Measurements from ENCODE around the gene CDYL.

The CDYL gene

DNA sequence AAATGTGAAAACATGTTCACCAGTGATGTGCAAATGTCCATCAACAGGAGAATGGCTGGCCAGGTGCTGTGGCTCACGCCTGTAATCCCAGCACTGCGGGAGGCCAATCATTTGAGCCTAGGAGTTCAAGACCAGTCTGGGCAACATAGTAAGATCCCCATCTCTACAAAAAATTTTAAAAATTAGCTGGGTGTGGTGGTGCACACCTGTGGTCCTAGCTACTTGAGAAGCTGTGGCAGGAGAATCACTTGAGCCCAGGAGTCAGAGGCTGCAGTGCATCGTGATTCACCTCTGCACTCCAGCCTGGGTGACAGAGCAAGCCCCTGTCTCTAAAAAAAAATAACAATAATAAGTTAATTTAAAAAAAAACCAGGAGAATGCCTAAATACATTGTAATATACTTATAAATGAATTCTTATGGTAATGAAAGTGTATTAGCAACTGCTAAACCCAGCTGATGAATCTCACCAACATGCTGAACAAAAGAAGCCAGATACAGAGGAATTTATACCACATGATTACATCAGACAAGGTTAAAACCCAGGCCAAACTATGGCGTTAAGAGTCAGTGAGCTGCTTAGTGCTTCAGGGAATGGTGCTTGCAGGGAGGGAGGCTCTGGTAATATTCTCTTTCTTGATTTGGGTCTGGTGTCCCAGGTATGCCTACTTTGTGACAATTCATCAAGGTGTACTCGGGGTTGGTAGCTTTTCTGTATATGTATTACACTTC lies 191.3 kb downstream of the CDYL start:
- DNase-seq (no peak), ATAC-seq (no peak)
- Mint-ChIP-seq H3K4me1 (no peaks in the 10 kb centered on the region), H3K4me3 (no peak overlapping the region), H3K27me3 (peaks cover 4% of the 10 kb centered on the region), H3K9me3 (no peaks in the 10 kb centered on the region), H3K27ac (no peak overlapping the region)

- ATAC-seq (no peak), DNase-seq (no peak)
- H3K9me3 Mint-ChIP-seq, result no peaks in the 10 kb centered on the region
- peaks cover 8% of the 10 kb centered on the region for H3K27me3 Mint-ChIP-seq
- no peak overlapping the region for H3K27ac Mint-ChIP-seq
- no peak overlapping the region for H3K4me3 Mint-ChIP-seq
- no peaks in the 10 kb centered on the region for H3K4me1 Mint-ChIP-seq
These were observed 193.5 kb downstream of the CDYL start for GRCh38 chr6:4969609-4970285.

DNA sequence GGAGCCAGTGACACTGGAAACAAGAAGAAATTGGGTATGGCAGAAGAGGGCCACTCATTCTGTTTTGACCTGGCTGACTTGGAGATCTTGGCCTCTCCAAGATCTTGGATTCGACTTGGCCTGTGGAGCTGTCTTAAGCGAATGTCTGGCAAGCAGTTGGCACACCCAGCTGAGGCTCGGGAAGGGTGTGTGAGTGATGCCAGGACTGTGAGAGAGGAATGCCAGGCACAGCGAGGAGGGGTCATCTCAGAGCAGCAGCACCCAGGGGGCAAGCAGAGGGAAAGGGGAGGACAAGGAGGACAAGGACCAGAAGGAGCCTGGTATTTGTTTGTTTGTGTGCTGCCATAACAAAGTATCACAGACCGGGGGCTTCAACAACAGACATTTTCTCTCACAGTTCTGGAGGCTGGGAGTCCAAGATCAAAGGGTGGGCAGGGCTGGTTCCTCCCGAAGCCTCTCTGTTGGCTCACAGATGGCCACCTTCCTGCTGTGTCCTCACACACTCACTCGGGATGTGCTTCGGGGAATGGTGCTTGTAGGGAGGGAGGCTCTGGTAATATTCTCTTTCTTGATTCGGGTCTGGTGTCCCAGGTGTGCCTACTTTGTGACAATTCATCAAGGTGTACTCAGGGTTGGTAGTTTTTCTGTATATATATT lies 194.7 kb downstream of the CDYL start:
- Mint-ChIP-seq H3K9me3 (no peaks in the 10 kb centered on the region), H3K27me3 (peaks cover 8% of the 10 kb centered on the region), H3K4me1 (no peaks in the 10 kb centered on the region), H3K27ac (no peak overlapping the region), H3K4me3 (no peak overlapping the region)
- no peak for DNase-seq
- ATAC-seq, result no peak

GRCh38 chr6:4971851-4972250 lies 195.6 kb downstream of the CDYL start:
- Mint-ChIP-seq H3K27me3 (peaks cover 8% of the 10 kb centered on the region), H3K9me3 (peaks cover 7 to 8% of the 10 kb centered on the region in 2 donors), H3K4me1 (no peaks in the 10 kb centered on the region), H3K27ac (peak overlapping the region in 1 of 2 donors; percentile 37), H3K4me3 (no peak overlapping the region)
- DNase-seq (no peak), ATAC-seq (no peak)

DNA sequence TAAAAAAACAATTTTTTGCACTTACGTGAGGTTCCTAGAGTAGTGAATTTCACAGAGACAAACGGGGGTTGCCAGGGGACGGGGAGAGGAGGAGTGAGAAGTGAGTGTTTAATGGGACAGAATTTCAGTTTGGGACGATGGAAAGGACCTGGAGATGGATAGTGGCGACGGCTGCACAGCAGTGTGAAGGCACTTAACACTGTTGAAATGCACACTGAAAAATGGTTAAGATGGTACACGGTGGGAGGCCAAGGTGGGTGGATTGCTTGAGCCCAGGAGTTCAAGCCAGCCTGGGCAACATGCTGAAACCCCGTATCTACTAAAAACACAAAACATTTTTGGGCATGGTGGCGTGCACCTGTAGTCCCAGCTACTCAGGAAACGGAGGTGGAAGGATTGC lies 196.2 kb downstream of the CDYL start:
- H3K27me3 Mint-ChIP-seq, result peaks cover 8% of the 10 kb centered on the region
- peak overlapping the region in 1 of 2 donors; percentile 1 for H3K27ac Mint-ChIP-seq
- ATAC-seq (no peak), DNase-seq (no peak)
- H3K4me1 Mint-ChIP-seq, result no peaks in the 10 kb centered on the region
- H3K4me3 Mint-ChIP-seq, result no peak overlapping the region
- H3K9me3 Mint-ChIP-seq, result peaks cover 10 to 14% of the 10 kb centered on the region in 2 donors

DNA sequence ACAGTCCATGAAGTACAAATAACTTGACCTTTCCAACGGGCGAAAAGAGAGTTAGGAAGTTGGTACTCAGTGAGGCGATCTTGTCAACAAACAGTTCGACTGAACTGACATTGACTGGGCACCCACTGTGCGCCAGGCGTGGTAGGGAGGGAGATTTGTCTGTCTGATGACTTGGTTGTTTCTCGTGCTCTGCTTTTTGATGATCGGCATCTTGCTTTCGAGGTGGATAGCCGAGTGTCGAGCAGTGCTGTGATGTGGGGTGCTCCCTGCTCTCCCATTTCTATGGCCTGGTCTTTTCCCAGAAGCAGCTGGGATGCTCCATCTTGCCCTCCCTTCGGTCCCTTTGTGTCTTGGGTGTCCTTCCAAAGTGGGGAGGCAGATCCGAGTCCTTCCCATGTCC lies 197.2 kb downstream of the CDYL start:
- DNase-seq (no peak), ATAC-seq (no peak)
- H3K4me3 Mint-ChIP-seq, result no peak overlapping the region
- H3K4me1 Mint-ChIP-seq, result no peaks in the 10 kb centered on the region
- H3K27ac Mint-ChIP-seq, result no peak overlapping the region
- H3K9me3 Mint-ChIP-seq, result peaks cover 11 to 24% of the 10 kb centered on the region in 2 donors
- peaks cover 12% of the 10 kb centered on the region for H3K27me3 Mint-ChIP-seq

DNA sequence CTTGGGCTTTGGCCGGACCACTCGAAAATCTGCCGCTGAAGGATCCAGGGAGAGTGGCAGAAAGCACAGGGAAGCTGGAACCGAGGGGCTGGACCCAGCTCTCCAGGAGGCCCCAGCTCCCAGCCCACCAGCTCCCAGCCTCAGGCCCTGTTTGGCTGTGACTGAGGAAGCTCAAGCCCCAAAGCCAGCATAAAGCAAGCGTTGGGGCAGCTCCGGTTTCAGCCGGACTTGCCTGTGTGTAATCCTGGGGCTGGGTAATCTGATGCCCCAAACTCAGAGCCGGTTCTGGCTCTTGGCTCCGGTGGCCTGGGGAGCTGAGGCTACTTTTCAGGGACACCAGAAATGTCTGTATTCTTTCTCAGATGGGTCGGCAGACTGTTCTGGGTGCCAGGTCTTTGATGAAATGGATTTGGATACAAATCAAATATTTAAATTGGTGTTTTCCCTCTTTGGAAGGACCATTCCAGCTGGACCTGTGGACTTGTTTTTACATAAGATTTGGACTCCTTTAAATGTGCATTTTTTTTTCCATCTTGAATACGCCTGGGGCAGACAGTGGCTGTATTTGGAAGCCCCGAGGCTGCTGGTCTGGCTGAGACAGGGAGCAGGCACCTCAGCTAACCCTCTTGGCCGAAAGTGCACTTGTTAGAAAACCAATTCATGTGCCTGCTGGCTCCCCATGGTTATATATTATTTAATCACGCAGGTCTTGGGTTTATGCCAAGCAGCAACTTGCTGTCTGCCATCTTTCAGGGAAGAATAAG lies 198.0 kb downstream of the CDYL start:
- Mint-ChIP-seq H3K27me3 (peaks cover 16% of the 10 kb centered on the region), H3K27ac (no peak overlapping the region), H3K4me3 (no peak overlapping the region), H3K4me1 (no peaks in the 10 kb centered on the region), H3K9me3 (peaks cover 15 to 31% of the 10 kb centered on the region in 2 donors)
- ATAC-seq, result no peak
- DNase-seq, result no peak

DNA sequence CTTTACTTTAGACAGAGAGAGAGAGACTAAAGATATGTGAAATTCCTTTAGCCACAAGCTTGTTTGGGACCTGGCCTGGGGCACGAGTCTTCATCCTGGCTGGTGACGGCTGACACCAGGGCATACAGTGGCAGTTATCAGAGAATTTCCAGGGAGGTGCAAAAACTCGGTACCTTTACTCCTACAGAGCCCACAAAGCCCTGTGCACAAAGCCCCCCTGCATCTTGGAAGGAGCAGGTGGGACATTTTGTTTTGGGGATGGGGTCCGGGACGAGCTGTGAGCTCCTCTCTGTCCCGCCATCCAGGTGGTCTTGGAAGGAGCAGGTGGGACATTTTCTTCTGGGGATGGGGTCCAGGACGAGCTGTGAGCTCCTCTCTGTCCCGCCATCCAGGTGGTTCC lies 198.8 kb downstream of the CDYL start:
- Mint-ChIP-seq H3K27ac (no peak overlapping the region), H3K9me3 (peaks cover 20 to 39% of the 10 kb centered on the region in 2 donors), H3K4me1 (no peaks in the 10 kb centered on the region), H3K4me3 (no peak overlapping the region), H3K27me3 (peaks cover 16% of the 10 kb centered on the region)
- DNase-seq (no peak), ATAC-seq (no peak)

- H3K27ac Mint-ChIP-seq, result no peak overlapping the region
- peaks cover 16% of the 10 kb centered on the region for H3K27me3 Mint-ChIP-seq
- ATAC-seq (no peak), DNase-seq (no peak)
- peaks cover 20 to 45% of the 10 kb centered on the region in 2 donors for H3K9me3 Mint-ChIP-seq
- H3K4me3 Mint-ChIP-seq, result no peak overlapping the region
- no peaks in the 10 kb centered on the region for H3K4me1 Mint-ChIP-seq
These were observed 199.3 kb downstream of the CDYL start for GRCh38 chr6:4975506-4975905.

DNA sequence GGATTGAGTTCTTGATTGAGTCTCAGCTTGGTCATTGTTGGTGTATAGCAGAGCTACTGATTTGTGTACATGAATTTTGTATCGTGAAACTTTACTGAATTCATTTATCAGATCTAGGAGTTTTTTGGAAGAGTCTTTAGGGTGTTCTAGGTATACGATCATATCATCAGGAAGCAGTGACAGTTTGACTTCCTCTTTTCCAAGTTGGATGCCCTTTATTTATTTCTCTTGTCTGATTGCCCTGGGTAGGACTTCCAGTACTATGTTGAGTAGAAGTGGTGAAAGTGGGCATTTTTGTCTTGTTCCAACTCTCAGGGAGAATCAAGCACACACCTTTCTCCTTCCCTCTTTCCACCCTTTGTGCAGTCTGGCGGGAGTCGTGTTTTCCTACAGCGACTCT lies 201.3 kb downstream of the CDYL start:
- DNase-seq (no peak), ATAC-seq (no peak)
- no peaks in the 10 kb centered on the region for H3K4me1 Mint-ChIP-seq
- no peak overlapping the region for H3K27ac Mint-ChIP-seq
- peaks cover 20 to 46% of the 10 kb centered on the region in 2 donors for H3K9me3 Mint-ChIP-seq
- H3K27me3 Mint-ChIP-seq, result peaks cover 11% of the 10 kb centered on the region
- H3K4me3 Mint-ChIP-seq, result no peak overlapping the region

- Mint-ChIP-seq H3K4me1 (no peaks in the 10 kb centered on the region), H3K27me3 (peaks cover 8% of the 10 kb centered on the region), H3K27ac (no peak overlapping the region), H3K9me3 (peaks cover 20 to 46% of the 10 kb centered on the region in 2 donors), H3K4me3 (no peak overlapping the region)
- no peak for DNase-seq
- no peak for ATAC-seq
These were observed 203.2 kb downstream of the CDYL start for GRCh38 chr6:4979426-4979825.

- Mint-ChIP-seq H3K9me3 (peaks cover 14 to 39% of the 10 kb centered on the region in 2 donors), H3K4me1 (no peaks in the 10 kb centered on the region), H3K27me3 (peaks cover 8% of the 10 kb centered on the region), H3K4me3 (no peak overlapping the region), H3K27ac (no peak overlapping the region)
- ATAC-seq (no peak), DNase-seq (no peak)
These were observed 205.6 kb downstream of the CDYL start for GRCh38 chr6:4981761-4982160.

DNA sequence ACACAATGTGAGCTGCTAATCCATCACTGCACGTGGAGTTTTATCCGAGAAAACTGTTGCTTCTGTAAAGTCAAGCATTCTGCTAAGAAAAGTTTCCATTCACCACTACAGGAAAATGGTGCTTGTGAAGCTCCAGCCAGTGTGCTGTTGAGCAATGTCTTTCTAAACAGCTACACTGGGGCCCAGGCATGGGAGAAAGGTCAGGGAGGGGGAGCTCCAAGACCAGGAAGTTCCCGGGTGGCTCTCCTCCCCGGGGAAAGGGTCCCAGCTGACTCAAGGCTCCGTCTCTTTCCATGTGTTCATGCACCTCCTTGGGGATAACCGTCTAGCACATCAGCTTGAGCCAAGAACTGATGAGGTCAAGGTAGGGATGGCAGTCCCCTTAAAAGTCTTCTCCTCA lies 207.1 kb downstream of the CDYL start:
- no peak for ATAC-seq
- Mint-ChIP-seq H3K4me3 (no peak overlapping the region), H3K27me3 (peaks cover 5% of the 10 kb centered on the region)

DNA sequence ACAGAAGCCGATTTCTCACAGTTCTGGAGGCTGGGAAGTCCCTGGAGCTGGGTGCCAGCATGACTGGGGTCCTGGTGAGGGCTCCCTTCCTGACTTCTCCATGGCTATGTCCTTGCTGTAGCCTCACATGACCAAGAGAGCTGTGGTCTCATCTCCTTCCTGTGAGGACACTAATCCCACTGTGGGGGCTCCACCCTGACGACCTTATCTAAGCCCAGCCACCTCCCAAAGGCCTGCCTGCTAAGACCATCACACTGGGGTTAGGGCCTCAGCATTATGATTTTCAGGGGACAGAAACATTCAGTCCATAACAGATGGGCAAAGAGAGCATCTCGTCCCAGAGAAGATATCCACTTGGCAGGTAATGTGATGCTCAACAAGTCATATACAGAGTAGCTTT lies 210.8 kb downstream of the CDYL start:
- DNase-seq, result no peak
- H3K27ac Mint-ChIP-seq, result no peak overlapping the region
- no peaks in the 10 kb centered on the region for H3K27me3 Mint-ChIP-seq
- no peaks in the 10 kb centered on the region for H3K4me1 Mint-ChIP-seq
- no peak overlapping the region for H3K4me3 Mint-ChIP-seq
- no peak for ATAC-seq
- peaks cover 0 to 15% of the 10 kb centered on the region in 2 donors for H3K9me3 Mint-ChIP-seq

More for the DNA sequence above, 207.1 kb downstream of the CDYL start:
- Mint-ChIP-seq H3K9me3 (peaks cover 10 to 32% of the 10 kb centered on the region in 2 donors), H3K4me1 (no peaks in the 10 kb centered on the region), H3K27ac (no peak overlapping the region)
- DNase-seq, result no peak

GRCh38 chr6:4987432-4987831 lies 211.2 kb downstream of the CDYL start:
- Mint-ChIP-seq H3K27ac (no peak overlapping the region), H3K4me1 (no peaks in the 10 kb centered on the region), H3K27me3 (no peaks in the 10 kb centered on the region), H3K4me3 (no peak overlapping the region), H3K9me3 (peaks cover 0 to 15% of the 10 kb centered on the region in 2 donors)
- ATAC-seq (no peak), DNase-seq (no peak)
